GM18870 (cell line): Measurements from ENCODE around the gene TESMIN.

ENCODE experiments used
- ATAC-seq: cut with Tn5 transposase; IDR thresholded peaks from one replicate; pipeline ENCODE4 v1.9.1; 2021; ENCODE audit warnings: moderate library complexity; ENCODE audit not compliant: unreplicated experiment

The TESMIN gene

GRCh38 chr11:68751331-68751856 is at the start of gene TESMIN:
Gene TESMIN, minus strand, starts transcription at chr11:68751520. Its CDS starts 860 bp downstream, at chr11:68750660.
- ATAC-seq, result no peak

GRCh38 chr11:68798221-68798813 is 47.0 kb upstream of the TESMIN start:
- no peak for ATAC-seq

DNA sequence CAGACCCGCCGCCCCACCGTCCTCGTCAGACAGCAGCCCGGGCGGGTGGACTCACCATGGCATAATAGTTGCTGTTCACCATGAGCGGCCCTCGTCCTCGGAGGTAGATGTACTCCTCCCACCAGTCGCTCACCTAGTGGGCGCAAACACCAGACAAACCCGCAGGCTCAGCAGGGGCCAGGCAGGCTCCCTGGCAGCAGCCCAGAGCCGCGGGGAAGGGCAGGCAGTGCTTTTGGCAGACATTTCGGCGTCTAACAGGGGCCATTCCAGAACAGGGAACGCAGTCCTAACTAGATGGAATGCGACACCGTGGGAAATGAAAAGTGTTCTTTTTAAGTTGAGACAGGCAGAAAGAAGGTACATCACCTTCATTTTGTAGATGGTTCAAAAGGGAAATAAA is 45.5 kb upstream of the TESMIN start:
- ATAC-seq, result no peak

- ATAC-seq, result no peak
Observed at GRCh38 chr11:68792400-68792966, 41.2 kb upstream of the TESMIN start.

GRCh38 chr11:68784653-68785052 is 33.3 kb upstream of the TESMIN start:
- ATAC-seq, result no peak

DNA sequence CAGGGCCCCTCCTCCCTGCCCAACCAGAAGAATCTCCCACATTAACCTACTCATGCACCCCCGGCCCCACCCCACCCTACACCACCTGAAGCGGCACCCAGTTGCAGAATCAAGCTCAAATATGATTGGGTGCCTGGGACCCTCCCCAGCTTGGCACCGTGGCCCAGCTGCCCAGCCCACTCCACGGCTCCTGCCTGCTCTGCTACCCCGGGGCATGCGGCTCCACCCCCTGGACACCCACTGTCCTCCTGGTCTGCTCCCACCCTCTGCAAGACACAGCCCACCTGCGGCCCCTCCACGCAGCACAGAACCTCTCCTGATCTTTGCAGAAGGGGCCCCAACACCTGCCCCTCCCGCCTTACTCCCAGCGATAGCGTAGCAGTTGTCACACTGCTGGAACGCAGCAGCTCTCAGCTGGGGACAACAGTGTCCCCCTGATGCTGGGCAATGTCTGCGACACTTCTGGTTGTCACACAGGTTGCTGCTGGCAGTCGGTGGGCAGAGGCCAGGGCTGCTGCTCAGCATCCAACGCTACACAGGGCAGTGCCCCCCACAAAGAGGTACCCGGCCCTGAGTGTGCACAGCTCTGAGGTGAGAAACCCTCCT is 32.0 kb upstream of the TESMIN start:
- no peak for ATAC-seq

GRCh38 chr11:68782711-68783110 is 31.4 kb upstream of the TESMIN start:
- ATAC-seq, result no peak

DNA sequence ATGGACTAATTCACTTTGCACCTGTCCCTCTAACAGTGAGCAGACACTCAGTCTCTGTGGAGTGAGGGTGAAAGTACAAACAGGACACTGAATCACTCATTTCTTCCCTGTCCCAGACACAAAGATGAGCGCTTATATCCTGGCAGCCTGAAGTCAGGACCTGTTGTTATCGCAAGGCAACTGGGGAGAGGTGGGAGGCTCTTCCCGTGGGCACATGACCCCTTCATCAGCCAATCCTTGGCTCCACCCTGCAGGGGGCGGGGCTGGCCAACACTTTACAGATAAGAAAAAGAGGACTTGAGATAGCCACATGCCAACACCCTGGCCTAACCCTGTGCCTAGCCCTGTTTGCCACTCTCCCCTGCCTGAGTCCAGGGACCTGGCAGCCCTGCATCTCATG is 29.5 kb upstream of the TESMIN start:
- ATAC-seq, result no peak

DNA sequence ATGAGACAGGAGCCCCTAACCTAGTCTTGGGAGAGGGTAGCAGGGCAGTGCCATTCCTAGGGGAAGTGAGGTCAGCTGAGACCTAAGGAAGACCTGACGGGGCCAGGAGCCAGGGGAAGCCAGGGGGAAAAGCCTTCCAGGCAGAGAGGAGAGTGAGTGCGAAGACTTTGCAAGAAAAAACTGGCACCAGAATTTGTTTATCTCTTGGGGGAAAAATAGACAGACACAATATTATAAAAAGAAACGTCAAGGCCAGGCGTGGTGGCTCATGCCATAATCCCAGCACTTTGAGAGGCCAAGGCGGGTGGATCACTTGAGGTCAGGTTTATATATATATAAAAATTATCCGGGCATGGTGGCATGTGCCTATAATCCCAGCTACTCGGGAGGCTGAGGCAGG is 26.9 kb upstream of the TESMIN start:
- no peak for ATAC-seq

- ATAC-seq, result no peak
Observed at GRCh38 chr11:68776442-68777235, 25.3 kb upstream of the TESMIN start.

GRCh38 chr11:68775951-68776388 is 24.6 kb upstream of the TESMIN start:
- no peak for ATAC-seq

DNA sequence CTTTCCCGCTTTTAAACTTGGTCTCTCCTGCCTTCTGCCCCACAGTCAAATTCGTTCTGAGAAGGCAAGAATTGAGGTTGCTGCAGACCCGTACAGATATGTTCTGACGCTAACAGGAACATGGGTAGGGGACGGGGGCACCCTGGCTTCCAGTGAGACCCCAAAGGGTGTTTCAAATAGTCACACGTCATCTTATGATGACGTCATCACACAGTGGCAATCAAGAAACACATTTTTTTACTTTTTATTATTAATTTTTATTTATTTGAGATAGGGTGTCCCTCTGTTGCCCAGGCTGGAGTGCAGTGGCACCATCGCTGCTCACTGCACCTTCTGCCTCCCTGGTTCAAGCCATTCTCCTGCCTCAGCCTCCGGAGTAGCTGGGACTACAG is 22.9 kb upstream of the TESMIN start:
- no peak for ATAC-seq

GRCh38 chr11:68773521-68774193 is 22.3 kb upstream of the TESMIN start:
- ATAC-seq, result no peak

- ATAC-seq, result no peak
Observed at GRCh38 chr11:68772936-68773335, 21.6 kb upstream of the TESMIN start.

DNA sequence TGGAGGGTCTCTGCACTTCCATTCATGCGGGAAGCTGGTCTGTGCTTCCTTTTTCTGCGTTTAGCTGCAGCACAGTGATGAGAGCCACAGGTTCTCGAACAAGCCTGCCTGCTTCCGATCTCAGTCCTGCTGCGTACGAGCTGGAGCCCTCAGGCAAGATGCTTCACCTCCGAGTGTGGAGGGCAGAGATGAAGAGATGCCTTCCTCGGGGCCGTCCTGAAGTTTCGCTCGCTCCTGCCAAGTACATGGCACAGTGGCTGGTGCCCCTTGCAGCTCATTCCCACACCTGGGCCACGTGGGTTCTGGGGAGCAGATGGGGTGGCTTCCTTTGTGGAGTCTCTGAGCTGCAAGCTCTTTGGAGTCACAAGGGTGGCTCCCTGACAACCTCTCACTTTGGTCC is 19.5 kb upstream of the TESMIN start:
- ATAC-seq, result no peak

DNA sequence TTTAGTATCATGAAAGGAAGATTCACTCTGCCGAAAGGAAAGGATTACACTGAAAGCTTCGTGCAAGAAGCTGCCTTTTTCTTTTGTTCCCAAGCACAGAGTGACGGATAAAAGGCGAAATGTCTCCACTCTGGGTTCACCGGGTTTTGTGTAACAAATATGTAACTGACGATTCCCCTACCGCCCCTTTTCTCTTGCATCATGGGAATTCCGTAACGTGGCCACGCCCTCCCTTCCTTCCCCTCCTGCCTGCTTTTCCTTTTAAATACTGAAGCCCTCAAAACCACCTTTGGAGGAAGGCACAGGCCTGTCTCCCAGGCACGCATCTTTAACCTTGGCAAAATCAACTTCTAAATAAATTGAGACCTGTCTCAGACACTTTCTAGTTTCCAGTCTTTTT is 16.4 kb upstream of the TESMIN start:
- no peak for ATAC-seq

DNA sequence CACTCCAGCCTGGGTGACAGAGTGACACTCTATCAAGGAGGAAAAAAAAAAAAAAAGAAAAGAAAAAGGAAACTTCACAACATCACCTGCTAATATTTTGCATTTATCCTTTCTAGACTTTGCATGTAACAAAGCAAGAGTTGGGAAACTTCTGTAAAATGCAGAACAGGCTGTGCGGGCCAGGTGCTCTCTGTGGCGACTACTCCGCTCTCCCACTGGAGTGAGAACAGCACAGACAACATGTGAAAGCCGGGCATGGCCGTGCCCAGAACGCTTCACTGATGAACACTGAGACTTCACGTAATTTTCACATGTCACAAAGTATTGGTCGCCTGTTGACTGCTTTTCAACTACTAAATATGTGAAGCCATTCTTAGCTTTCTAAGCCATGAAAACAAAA is 15.5 kb upstream of the TESMIN start:
- ATAC-seq, result no peak

DNA sequence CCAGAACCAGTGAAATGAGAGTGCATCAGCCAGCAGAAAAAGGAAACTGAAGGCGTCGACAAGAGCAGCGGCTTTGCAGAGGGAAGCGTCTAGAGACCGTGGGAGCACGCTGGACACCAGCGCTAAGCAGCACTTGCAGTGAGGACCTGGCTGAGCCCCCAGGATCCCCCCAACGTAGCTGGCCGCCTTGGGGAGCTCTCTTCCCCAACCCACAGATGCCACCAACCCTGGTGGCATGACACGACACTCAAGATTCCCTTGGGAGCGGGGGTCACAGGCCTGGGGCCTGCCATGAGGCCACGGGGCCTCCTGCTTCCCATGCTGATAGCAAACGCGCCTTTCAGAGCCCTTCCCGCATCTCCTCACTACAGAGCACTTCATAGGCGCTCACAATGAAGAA is 13.4 kb upstream of the TESMIN start:
- no peak for ATAC-seq

- no peak for ATAC-seq
Observed at GRCh38 chr11:68763926-68764657, 12.8 kb upstream of the TESMIN start.

- no peak for ATAC-seq
Observed at GRCh38 chr11:68763181-68763721, 11.9 kb upstream of the TESMIN start.
